GM18517 (cell line): Measurements from ENCODE around the gene C2CD3.
"Not testable (repeated sequence)": the region's sequence is repeated elsewhere in the genome, so short reads cannot be mapped to it uniquely, and the experiment has no call there.

Experiments
- ATAC-seq: cut with Tn5 transposase; IDR thresholded peaks from one replicate; pipeline ENCODE4 v1.9.1; 2021; ENCODE audit warnings: mild to moderate bottlenecking, moderate library complexity; ENCODE audit not compliant: unreplicated experiment

The C2CD3 gene

GRCh38 chr11:74123008-74123448, 47.8 kb downstream of the C2CD3 start:
- ATAC-seq: no peak

GRCh38 chr11:74121804-74122203, 49.0 kb downstream of the C2CD3 start:
- ATAC-seq: no peak

- not testable (repeated sequence) for ATAC-seq
Observed at GRCh38 chr11:74120260-74121035, 50.4 kb downstream of the C2CD3 start.

- no peak for ATAC-seq
Observed at GRCh38 chr11:74116719-74117118, 54.1 kb downstream of the C2CD3 start.

GRCh38 chr11:74112877-74113276, 57.9 kb downstream of the C2CD3 start:
- ATAC-seq: no peak

- no peak for ATAC-seq
Observed at GRCh38 chr11:74106124-74106523, 64.7 kb downstream of the C2CD3 start.

GRCh38 chr11:74102321-74102720, 68.5 kb downstream of the C2CD3 start:
- no peak for ATAC-seq

- no peak for ATAC-seq
Observed at GRCh38 chr11:74100735-74101134, 70.1 kb downstream of the C2CD3 start.

GRCh38 chr11:74100231-74100630, 70.6 kb downstream of the C2CD3 start:
- no peak for ATAC-seq

GRCh38 chr11:74097686-74098237, 73.0 kb downstream of the C2CD3 start:
- ATAC-seq: no peak

- ATAC-seq: no peak
Observed at GRCh38 chr11:74094393-74094792, 76.4 kb downstream of the C2CD3 start.

GRCh38 chr11:74092425-74092824, 78.4 kb downstream of the C2CD3 start:
- ATAC-seq: no peak

- ATAC-seq: no peak
Observed at GRCh38 chr11:74091549-74091948, 79.3 kb downstream of the C2CD3 start.

GRCh38 chr11:74090701-74091100, 80.1 kb downstream of the C2CD3 start:
- ATAC-seq: no peak

- no peak for ATAC-seq
Observed at GRCh38 chr11:74086242-74086884, 84.4 kb downstream of the C2CD3 start.

- ATAC-seq: no peak
Observed at GRCh38 chr11:74085542-74085892, 85.3 kb downstream of the C2CD3 start.

GRCh38 chr11:74084796-74085541, 85.8 kb downstream of the C2CD3 start:
- no peak for ATAC-seq

- not testable (repeated sequence) for ATAC-seq
Observed at GRCh38 chr11:74083927-74084326, 86.9 kb downstream of the C2CD3 start.

- ATAC-seq: no peak
Observed at GRCh38 chr11:74081428-74081827, 89.4 kb downstream of the C2CD3 start.

- no peak for ATAC-seq
Observed at GRCh38 chr11:74077193-74077592, 93.6 kb downstream of the C2CD3 start.

- no peak for ATAC-seq
Observed at GRCh38 chr11:74072721-74073120, 98.1 kb downstream of the C2CD3 start.
